Astrocyte of the cerebellum (primary cell): ENCODE measurements around the gene TPRX2.
"Not testable (repeated sequence)": the region's sequence is repeated elsewhere in the genome, so short reads cannot be mapped to it uniquely, and the experiment has no call there.

ENCODE experiments used
- DNase-seq: peaks from one replicate; pipeline ENCODE4 v3.0.0-alpha.2; 2011; ENCODE audit warnings: low read depth
- H3K4me3 ChIP-seq: 2 replicates; pipeline ENCODE4 v1.5.1; 2011; ENCODE audit warnings: mild to moderate bottlenecking, low read depth, low read length, moderate library complexity
- in situ Hi-C: cut with HindIII; loops from 2 replicates; pipeline ENCODE4 v1.10.0; 2017; ENCODE audit warnings: low sequenced_read_pairs
- TF ChIP-seq, protein P1 (sequence below): IDR thresholded peaks from 2 replicates; pipeline ENCODE4 v1.5.1; 2012; ENCODE audit warnings: low read length, low read depth, moderate library complexity, mild to moderate bottlenecking; ENCODE audit errors: missing control alignments

Gene TPRX2, protein sequence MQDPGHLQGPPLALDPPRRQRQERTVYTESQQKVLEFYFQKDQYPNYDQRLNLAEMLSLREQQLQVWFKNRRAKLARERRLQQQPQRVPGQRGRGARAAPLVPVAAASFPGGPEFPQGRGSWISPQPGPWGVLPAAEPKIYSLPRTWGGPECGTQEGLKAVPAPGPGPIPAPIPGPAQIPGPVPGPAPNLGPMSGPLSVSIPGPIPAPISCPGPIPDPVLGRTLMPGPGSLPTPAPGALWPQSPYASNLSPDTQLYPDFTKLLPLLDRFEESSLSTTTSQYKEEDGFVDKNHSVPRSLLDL

DNA sequence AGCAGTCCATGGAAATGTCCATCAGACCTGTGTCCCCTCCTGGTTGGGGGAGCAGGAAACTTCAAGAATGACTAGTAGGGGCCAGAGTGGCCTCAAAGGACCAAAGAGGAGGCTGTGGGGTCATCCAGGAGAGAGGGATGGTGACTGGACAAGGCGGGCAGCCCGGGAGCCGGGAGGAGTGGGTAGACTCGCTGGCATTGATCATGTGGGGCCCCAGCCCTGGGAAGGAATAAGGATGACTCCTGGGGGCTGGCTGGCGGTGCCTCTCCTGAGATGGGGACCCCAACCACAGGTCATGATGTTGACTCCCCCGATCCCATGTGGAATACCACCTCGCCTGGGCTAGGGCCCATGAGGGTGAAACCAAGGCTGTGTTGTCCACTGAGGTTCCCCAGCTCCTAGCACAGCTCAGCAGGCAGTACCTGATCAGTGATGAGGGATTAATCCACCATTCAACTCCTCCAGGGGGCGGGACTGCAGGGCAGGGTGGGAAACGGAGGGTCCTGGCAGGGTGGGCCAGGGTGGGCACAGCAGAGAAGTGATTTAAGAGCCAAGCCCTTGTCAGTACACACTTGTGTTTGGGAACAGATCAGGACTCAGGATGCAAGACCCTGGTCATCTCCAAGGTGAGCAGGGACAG lies at the start of gene TPRX2:
Gene TPRX2, plus strand, starts transcription at position 590 of the 640 bp plus-strand sequence. Its CDS starts 12 bp downstream, at position 602.
- H3K4me3 ChIP-seq, in situ Hi-C loops, DNase-seq: not testable (repeated sequence)

DNA sequence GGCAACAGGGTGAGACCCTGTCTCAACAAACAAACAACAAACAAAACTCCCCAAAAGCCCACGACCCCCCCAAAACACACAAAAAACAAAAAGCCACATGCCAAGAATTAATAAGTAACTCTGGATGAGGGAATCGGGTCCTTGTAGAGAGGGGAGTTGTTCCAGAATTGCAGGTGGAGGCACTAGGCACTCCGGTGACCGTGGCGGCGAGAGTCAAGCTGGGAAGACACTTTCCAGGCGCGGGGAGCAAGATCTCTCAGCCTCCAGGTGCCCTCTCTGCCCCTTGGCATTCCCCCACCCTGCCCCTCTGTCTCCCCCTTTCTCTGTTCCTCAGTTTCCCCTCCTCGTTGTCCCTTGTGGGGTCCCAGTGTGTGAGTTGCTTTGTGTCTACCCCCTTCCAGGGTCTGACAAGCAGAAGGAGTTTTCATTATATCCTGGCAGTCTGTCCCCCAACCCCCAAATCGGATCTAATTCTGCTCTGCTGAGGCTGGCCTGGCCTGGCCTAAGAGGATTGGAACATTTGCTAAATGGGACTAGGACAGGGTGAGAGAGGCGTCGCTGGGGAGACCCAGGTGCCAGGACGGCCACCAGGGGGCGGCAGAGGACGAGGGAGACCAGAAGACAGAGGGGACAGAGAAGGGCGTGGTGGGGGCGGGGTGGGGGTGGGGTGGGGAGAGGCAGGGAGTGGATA lies 45.6 kb upstream of the TPRX2 start:
- H3K4me3 ChIP-seq, result no peak overlapping the region
- no peak for DNase-seq
- in situ Hi-C loops, result no loop called here
- TF ChIP-seq, protein P1, sequence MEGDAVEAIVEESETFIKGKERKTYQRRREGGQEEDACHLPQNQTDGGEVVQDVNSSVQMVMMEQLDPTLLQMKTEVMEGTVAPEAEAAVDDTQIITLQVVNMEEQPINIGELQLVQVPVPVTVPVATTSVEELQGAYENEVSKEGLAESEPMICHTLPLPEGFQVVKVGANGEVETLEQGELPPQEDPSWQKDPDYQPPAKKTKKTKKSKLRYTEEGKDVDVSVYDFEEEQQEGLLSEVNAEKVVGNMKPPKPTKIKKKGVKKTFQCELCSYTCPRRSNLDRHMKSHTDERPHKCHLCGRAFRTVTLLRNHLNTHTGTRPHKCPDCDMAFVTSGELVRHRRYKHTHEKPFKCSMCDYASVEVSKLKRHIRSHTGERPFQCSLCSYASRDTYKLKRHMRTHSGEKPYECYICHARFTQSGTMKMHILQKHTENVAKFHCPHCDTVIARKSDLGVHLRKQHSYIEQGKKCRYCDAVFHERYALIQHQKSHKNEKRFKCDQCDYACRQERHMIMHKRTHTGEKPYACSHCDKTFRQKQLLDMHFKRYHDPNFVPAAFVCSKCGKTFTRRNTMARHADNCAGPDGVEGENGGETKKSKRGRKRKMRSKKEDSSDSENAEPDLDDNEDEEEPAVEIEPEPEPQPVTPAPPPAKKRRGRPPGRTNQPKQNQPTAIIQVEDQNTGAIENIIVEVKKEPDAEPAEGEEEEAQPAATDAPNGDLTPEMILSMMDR, result peak; percentile 48

DNA sequence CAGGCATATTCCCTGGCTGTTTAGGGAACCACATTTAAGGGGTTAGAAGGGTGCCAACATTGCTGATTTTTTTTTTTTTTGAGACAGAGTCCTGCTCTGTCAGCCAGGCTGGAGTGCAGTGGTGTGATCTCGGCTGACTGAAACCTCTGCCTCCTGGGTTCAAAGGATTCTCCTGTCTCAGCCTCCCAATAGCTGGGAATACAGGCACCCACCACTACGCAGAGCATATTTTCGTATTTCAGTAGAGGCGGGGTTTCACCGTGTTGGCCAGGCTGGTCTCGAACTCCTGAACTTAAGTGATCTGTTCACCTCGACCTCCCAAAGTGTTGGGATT lies 45.1 kb upstream of the TPRX2 start:
- H3K4me3 ChIP-seq, result no peak overlapping the region
- TF ChIP-seq, protein P1, result no peak
- DNase-seq, result no peak
- in situ Hi-C loops, result no loop called here

DNA sequence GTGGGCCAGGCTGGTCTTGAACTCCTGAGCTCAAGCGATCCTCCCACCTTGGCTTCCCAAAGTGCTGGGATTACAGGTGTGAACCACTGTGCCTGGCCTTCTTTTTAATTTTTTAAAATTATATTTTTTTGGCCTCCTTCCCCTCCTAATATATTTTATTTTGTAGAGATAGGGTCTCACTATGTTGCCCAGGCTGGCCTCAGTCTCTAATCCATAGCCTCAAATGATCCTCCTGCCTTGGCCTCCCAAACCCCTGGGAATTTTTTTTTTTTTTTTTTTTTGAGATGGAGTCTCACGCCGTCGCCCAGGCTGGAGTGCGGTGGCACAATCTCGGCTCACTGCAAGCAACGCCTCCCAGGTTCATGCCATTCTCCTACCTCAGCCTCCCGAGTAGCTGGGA lies 42.8 kb upstream of the TPRX2 start:
- in situ Hi-C loops, H3K4me3 ChIP-seq, DNase-seq: not testable (repeated sequence)

DNA sequence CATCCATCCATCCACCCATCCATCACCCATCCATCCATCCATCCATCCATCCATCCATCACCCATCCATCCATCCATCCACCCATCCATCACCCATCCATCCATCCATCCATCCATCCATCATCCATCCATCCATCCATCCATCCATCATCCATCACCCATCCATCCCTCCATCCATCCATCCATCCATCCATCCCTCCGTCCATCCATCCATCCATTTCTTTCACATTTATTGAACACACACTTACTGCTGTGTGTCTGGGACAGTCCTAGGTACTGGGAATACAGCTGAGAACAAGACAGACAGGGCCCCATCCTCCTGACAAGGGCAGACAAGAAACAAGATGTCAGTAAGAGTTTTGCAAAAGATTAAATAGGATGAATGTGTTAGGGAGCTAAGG lies 40.8 kb upstream of the TPRX2 start:
- H3K4me3 ChIP-seq, in situ Hi-C loops: not testable (repeated sequence)

DNA sequence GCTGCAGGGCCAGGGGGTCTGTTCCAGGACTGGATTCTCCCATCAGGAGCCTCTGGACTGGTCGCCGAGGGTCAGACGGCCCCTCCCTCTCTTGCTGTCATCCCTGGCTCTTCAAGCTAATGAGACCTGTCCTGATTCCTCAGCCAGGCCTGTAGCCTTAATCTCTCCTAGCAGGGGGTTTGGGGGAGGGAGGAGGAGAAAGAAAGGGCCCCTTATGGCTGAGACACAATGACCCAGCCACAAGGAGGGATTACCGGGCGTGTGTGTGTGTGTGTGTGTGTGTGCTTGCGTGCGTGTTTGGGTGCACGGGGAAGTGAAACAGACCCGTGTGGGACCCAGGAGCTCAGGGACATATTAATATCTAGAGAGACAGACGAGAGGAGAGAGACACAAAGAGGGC lies 39.2 kb upstream of the TPRX2 start:
- TF ChIP-seq, protein P1, result no peak
- in situ Hi-C loops, result no loop called here
- DNase-seq, result no peak
- H3K4me3 ChIP-seq, result no peak overlapping the region

More for the DNA sequence above, 40.8 kb upstream of the TPRX2 start:
- not testable (repeated sequence) for DNase-seq

DNA sequence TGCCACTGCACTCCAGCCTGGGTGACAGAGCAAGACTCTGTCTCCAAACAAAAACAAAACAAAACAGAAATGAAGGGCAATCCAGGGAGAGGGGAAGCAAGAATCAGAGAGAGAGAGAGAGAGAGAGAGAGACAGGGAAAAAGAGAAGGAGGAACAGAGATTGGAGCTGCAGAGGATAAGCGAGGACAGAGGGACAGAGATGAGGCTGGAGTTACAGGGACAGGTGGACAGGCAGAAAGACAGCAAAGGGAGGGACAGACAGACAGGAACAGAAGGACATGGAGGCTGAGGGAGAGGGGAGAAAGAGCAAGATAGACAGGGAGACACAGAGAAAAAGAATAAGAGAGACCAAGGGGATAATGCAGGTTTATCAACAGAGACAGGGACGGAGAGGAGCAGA lies 38.6 kb upstream of the TPRX2 start:
- DNase-seq, result no peak
- TF ChIP-seq, protein P1, result no peak
- H3K4me3 ChIP-seq, result no peak overlapping the region
- in situ Hi-C loops, result no loop called here

DNA sequence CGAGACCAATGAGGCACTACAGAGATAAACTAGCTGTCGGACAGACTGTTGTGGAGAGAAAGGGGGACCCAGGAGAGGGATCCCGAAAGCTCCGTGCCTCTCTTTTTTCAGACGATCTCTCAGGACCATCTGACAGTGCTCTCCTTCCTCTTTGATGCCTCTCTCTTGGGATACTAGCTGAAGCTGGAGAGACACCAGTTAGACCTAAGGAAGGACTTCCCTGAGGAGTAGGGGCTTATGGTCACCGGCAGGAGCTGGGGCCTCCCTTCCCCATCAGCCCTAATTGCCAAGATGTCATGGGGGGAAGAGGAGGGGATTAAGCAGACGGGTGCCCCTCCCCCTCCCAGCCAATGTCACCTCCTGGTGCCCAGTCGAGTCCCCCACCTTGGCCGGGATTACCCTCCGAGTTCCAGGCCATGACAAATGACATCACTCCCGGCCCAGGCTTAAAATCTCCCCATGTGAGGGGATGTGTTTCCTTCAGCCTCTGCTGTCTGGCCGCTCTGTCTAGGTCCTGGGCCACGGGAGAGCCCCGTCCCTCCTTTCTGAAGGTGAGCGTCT lies 37.5 kb upstream of the TPRX2 start, which contains the start of gene CRX:
Gene CRX, plus strand, starts transcription at position 478 of the 561 bp plus-strand sequence. CDS start 12,507 bp downstream, outside the sequence.
- TF ChIP-seq, protein P1, result no peak
- in situ Hi-C loops, result no loop called here
- DNase-seq, result no peak

More for the DNA sequence above, 37.5 kb upstream of the TPRX2 start, which contains the start of gene CRX:
- no peak within 1 kb of the TSS for H3K4me3 ChIP-seq
